ENCODE results near the gene AVP.

DNA sequence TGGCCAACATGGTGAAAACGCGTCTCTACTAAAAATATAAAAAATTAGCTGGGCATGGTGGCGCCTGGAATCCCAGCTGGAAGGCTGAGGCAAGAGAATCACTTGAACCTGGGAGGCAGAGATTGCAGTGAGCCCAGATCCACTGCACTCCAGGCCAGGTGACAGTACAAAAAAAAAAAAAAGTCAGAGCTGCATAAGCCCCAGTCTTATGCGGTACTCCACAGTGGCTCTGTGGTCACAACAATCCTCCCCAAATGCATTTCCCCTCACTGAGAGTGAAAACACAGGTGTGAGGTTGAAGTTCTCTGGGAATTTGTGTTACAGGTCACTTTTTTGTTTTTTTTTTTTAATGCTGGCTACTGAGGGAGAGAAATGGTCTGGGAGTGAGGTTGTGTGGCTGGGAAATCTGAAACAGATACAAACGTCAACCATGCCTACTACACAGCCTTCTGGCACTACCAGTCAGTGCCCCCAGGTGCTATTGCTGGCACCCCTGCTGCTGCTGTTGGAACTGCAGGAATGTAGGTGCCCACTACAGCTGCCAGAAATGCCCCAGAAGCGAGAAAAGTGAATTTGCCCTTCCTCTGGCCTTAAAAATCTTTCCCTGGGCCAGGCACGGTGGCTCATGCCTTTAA lies 33.0 kb downstream of the AVP start:
- no peak for TF ChIP-seq EZH2phosphoT487 (conservative IDR thresholded peaks at IDR 0.05; ENCODE audit: low read length)
- TF ChIP-seq, protein P1, sequence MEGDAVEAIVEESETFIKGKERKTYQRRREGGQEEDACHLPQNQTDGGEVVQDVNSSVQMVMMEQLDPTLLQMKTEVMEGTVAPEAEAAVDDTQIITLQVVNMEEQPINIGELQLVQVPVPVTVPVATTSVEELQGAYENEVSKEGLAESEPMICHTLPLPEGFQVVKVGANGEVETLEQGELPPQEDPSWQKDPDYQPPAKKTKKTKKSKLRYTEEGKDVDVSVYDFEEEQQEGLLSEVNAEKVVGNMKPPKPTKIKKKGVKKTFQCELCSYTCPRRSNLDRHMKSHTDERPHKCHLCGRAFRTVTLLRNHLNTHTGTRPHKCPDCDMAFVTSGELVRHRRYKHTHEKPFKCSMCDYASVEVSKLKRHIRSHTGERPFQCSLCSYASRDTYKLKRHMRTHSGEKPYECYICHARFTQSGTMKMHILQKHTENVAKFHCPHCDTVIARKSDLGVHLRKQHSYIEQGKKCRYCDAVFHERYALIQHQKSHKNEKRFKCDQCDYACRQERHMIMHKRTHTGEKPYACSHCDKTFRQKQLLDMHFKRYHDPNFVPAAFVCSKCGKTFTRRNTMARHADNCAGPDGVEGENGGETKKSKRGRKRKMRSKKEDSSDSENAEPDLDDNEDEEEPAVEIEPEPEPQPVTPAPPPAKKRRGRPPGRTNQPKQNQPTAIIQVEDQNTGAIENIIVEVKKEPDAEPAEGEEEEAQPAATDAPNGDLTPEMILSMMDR (IDR thresholded peaks at IDR 0.05; ENCODE audit: insufficient read depth, low read length, poor library complexity, severe bottlenecking) = no peak

All from SU-DHL-6 (cell line).